Thyroid gland (tissue), 4 donors: ENCODE measurements around the gene MACROH2A1. TPM values are rescaled to one million over a fixed set of nuclear protein-coding genes. Genes with fewer than 3 reads are reported as not detected.

Experiments
- DNase-seq, 2 donors: peaks; one replicate each; pipeline ENCODE4 v3.0.0-alpha.2; 2019
- H3K27ac ChIP-seq, 3 donors: fragments of 200-600 bp; sonication (generic); 1 replicate in 2 of 3; 2 replicates in 1 of 3; pipeline ENCODE4 v1.5.1; 2016 to 2019; ENCODE audit warnings: mild to moderate bottlenecking in 1 of 3, moderate library complexity in 1 of 3
- H3K27me3 ChIP-seq: fragments of 200-600 bp; sonication (generic); one replicate; pipeline ENCODE4 v1.5.1; 2019
- H3K36me3 ChIP-seq, 2 donors: fragments of 200-600 bp; sonication (generic); one replicate each; pipeline ENCODE4 v1.5.1; 2016 to 2019
- H3K4me1 ChIP-seq, 2 donors: fragments of 200-600 bp; sonication (generic); one replicate each; pipeline ENCODE4 v1.5.1; 2017 to 2019
- H3K4me3 ChIP-seq, 3 donors: fragments of 200-600 bp; sonication (generic); replicated peaks in 1 of 3; 1 replicate in 2 of 3; 2 replicates in 1 of 3; pipeline ENCODE4 v1.5.1; 2016; ENCODE audit warnings: mild to moderate bottlenecking in 1 of 3
- H3K9me3 ChIP-seq: fragments of 200-600 bp; sonication (generic); one replicate; pipeline ENCODE4 v1.5.1; 2017
- POLR2A ChIP-seq, 2 donors: fragments of 450-650 bp; IDR thresholded peaks; one replicate each; pipeline ENCODE4 v1.6.1; 2017; ENCODE audit warnings: antibody characterized with exemption in 2 of 2, mild to moderate bottlenecking in 2 of 2, moderate library complexity in 1 of 2
- WGBS, 2 donors: methylation state at CpG; one replicate each; pipeline ENCODE4 v1.1.5; 2017; 5-methylcytosine and 5-hydroxymethylcytosine counted together
- intact Hi-C: fragments of 100-400 bp; cut with DNase I; formaldehyde crosslinking; loops from one replicate; pipeline ENCODE4 v1.15.1; 2023
- total RNA-seq, 4 donors: library from RNA; depleted of rRNA; stranded (reverse); fragments of >200 nt; gene quantifications; one replicate each; pipeline ENCODE4 v1.2.3, GENCODE V29; 2016
- TF ChIP-seq, protein P1 (sequence below), 6 experiments: fragments of 200-600 bp in 3 of 6; fragments of 450-650 bp in 3 of 6; sonication (generic) in 3 of 6; IDR thresholded peaks; one replicate each; pipeline ENCODE4 v1.5.1; 2016 to 2019; ENCODE audit warnings: antibody characterized with exemption in 6 of 6, mild to moderate bottlenecking in 2 of 6, inconsistent platforms in 1 of 6, moderate library complexity in 1 of 6

Gene MACROH2A1
- total RNA-seq, 4 donors from 2014 or later, result 149 to 242 (median 227) TPM

DNA sequence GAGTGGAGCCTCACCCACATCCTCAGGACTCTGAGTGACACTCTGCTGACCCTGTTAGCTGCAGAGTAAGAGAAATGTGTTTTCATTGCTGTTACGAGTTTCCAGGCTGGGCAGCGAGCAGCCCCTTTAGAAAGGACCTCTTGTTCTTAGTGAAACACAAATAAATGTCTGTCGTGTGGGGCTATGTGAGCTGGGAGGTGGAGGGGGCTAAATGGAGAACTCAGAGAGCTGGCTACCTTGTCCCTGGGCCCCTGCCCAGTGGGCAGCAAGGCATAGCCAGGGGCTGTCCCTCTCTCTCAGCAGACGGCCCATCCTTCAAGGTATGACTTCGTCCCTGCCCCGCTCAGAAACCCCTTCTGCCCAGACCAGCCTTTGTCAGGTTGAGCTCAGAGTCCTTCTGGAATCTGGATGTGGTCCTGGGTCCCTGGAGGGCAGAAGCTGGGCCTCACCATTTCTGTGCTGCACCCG, 38.0 kb upstream of the MACROH2A1 start:
- intact Hi-C loops, result no loop called here
- peaks cover 16 to 31% of the 10 kb centered on the region in 2 donors for H3K4me1 ChIP-seq
- H3K27ac ChIP-seq, result no peak overlapping the region

DNA sequence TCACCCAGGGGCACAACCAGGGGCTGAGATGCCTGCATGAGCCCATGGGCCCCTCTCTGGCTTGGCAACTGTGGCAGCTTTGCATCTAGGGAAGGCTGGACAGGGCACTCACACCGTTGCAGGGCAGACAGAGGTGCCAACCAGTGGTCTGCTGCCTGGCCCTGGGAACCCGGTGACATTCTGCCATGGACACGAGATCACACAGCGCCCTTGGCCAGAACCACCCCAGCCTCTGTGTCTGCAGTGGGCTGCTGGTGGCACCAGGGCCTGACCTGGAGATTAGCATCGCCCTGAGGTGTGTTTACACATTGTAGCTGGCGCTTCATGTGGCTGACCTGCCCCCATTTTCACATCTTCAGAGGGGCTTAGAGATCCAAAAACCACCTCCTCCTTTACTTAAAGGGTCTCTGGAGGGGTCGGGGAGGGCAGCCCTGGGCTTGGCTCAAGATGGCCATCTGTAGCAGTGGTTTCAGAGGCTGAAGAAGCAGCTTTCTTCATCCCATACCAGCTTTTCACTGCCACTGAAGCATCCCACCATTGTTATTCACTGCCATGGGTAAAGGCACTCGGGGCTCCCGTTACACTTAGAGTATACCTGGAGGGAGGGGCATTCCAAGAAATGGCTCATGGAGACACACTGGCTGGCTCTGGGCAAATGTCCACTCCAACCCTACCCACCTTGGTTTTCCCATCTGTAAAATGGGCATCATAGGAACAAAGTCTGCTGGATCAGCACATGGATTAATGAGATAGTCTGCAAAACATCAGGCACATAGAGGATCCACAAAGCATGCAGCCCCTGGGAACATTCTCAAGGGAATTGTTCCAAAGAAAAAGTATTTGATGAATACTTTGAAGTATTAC, 36.7 kb upstream of the MACROH2A1 start:
- DNase-seq, result no peak
- no peak overlapping the region for H3K27ac ChIP-seq

More for the DNA sequence above, 38.0 kb upstream of the MACROH2A1 start:
- peak; percentile 63 to 75 for DNase-seq
- Histone ChIP-seq H3K27me3 (no peaks in the 10 kb centered on the region), H3K4me3 (no peak overlapping the region), H3K9me3 (no peaks in the 10 kb centered on the region), H3K36me3 (no peaks in the 10 kb centered on the region)
- TF ChIP-seq, protein P1, sequence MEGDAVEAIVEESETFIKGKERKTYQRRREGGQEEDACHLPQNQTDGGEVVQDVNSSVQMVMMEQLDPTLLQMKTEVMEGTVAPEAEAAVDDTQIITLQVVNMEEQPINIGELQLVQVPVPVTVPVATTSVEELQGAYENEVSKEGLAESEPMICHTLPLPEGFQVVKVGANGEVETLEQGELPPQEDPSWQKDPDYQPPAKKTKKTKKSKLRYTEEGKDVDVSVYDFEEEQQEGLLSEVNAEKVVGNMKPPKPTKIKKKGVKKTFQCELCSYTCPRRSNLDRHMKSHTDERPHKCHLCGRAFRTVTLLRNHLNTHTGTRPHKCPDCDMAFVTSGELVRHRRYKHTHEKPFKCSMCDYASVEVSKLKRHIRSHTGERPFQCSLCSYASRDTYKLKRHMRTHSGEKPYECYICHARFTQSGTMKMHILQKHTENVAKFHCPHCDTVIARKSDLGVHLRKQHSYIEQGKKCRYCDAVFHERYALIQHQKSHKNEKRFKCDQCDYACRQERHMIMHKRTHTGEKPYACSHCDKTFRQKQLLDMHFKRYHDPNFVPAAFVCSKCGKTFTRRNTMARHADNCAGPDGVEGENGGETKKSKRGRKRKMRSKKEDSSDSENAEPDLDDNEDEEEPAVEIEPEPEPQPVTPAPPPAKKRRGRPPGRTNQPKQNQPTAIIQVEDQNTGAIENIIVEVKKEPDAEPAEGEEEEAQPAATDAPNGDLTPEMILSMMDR (IDR thresholded peaks at IDR 0.05), result no peak
- TF ChIP-seq POLR2A (IDR thresholded peaks at IDR 0.05), result no peak
- 41 to 49% methylated on average over 6 to 7 of the region's 7 CpGs for WGBS, 2 donors

DNA sequence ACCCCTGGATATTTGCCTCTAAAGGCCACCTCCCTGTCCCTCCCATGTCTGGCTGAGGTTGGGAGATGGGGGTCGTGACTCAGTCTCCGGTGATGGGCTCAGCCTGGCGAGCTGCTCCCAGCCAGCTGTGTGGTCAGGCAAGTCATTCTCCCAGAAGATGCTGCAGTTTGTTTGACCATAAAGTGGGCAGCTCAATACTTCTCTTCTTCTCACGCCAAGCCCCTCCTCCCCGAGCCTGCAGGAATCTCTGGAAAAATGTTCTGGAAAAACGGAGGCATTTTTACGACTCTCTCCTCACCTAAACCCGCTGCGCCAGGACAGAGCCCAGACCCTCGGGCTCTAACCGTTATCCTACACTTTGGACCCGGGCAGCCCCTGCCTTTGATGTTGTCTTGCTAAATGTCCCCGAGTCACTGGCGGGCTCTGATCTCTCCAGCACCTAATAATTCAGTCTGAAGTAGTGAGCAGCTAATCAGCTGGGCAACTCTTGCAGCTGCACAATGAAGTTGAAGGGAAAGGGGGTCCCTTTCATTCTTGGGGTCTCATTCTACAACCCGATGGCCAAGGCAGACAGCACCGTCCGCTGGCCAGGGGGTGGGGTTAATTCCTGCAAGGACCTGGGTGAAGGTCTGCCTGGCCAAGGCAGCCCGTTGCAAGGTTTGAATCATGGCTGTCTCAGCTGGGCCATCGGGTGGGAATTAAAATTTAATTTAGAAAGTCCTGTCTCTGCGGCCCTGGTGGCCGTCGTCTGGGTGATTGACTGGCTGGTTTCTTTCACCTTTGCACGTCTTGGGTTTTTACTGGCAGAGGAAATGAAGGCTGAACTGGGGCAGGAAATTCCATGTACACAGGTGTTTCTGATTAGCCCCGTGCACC, 35.8 kb upstream of the MACROH2A1 start:
- TF ChIP-seq, protein P1 (IDR thresholded peaks at IDR 0.05), result no peak
- TF ChIP-seq POLR2A (IDR thresholded peaks at IDR 0.05), result no peak
- H3K27ac ChIP-seq, result no peak overlapping the region
- no peaks in the 10 kb centered on the region for H3K36me3 ChIP-seq
- no peaks in the 10 kb centered on the region for H3K9me3 ChIP-seq
- intact Hi-C loops, result no loop called here
- no peak for DNase-seq
- WGBS, 2 donors, result 86 to 87% methylated on average over 21 to 24 of the region's 24 CpGs
- no peak overlapping the region for H3K4me3 ChIP-seq
- peaks cover 16 to 36% of the 10 kb centered on the region in 2 donors for H3K4me1 ChIP-seq
- H3K27me3 ChIP-seq, result no peaks in the 10 kb centered on the region

More for the DNA sequence above, 36.7 kb upstream of the MACROH2A1 start:
- Histone ChIP-seq H3K36me3 (no peaks in the 10 kb centered on the region), H3K4me1 (peaks cover 16 to 31% of the 10 kb centered on the region in 2 donors), H3K4me3 (no peak overlapping the region), H3K27me3 (no peaks in the 10 kb centered on the region), H3K9me3 (no peaks in the 10 kb centered on the region)
- no peak for TF ChIP-seq POLR2A (IDR thresholded peaks at IDR 0.05)
- TF ChIP-seq, protein P1 (IDR thresholded peaks at IDR 0.05), result no peak
- intact Hi-C loops, result no loop called here
- WGBS, 2 donors, result 89% methylated on average over 9 of the region's 9 CpGs

DNA sequence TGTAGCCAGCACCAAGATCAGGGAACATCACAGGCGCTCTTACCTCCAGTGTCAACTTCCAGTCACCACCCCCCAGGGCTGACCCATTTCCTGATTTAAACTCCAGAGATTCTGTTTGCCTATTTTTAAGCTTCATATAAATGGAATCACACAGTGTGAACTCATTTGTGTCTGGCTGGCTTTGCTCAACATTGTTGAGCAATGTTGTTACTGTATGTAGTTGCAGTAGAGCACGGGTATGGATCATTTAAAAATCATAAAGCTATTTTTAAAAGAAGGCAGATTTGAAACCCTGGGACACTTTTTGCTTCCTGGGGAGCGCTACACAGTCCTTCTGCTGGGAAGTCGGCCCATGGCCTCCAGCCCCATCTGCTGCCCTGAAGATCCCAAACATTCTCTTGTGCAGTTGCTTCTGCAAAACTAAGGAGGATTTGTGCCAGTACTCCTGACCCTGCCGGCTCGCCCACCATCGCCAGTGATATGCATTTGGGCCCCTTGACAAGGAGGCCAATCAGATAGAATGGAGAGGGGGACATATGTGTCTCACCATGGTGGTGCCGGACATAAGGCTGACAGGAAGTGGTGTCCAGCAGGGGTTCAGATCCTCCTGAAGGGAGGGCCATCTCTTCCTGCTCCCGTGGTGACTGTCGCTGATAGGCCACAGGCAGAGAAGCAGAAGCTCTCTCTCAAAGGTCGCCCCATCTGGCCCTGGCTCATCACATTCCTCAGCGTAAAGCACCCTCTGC, 34.8 kb upstream of the MACROH2A1 start:
- DNase-seq, result no peak
- Histone ChIP-seq H3K4me1 (peaks cover 16 to 39% of the 10 kb centered on the region in 2 donors), H3K4me3 (no peak overlapping the region), H3K27me3 (no peaks in the 10 kb centered on the region), H3K36me3 (no peaks in the 10 kb centered on the region), H3K27ac (no peak overlapping the region), H3K9me3 (no peaks in the 10 kb centered on the region)
- intact Hi-C loops, result no loop called here
- WGBS, 2 donors, result 76 to 79% methylated on average over 11 to 12 of the region's 12 CpGs
- TF ChIP-seq, protein P1 (IDR thresholded peaks at IDR 0.05), result no peak
- TF ChIP-seq POLR2A (IDR thresholded peaks at IDR 0.05), result no peak
